HEK293 (cell line): Measurements from ENCODE around the gene STOX2.

ENCODE experiments used
- CTCF ChIA-PET: fragments of 350-600 bp; formaldehyde crosslinking; extraction: SDS; loops from one replicate; lab custom pipeline; 2021; ENCODE audit warnings: antibody characterized with exemption; lab: Yijun Ruan, JAX
- POLR2A ChIA-PET: fragments of 300-600 bp; formaldehyde crosslinking; extraction: SDS; loops from one replicate; lab custom pipeline; 2020; ENCODE audit warnings: antibody characterized with exemption, inconsistent platforms; lab: Yijun Ruan, JAX
- H3K27ac ChIP-seq: fragments of 200-500 bp; sonication (Bioruptor generic); 2 replicates; pipeline ENCODE4 v1.5.1; 2014; ENCODE audit warnings: low read depth, low read length, control low read depth, inconsistent platforms; ENCODE audit errors: extremely low read depth
- H3K36me3 ChIP-seq, 2 experiments: fragments of 200-500 bp in 1 of 2; sonication (Bioruptor generic) in 1 of 2; 1 replicate in 1 of 2; 2 replicates in 1 of 2; pipeline ENCODE4 v1.5.1; 2014 to 2017; ENCODE audit warnings: inconsistent platforms in 2 of 2, low read length in 2 of 2; ENCODE audit not compliant: control insufficient read depth in 2 of 2, insufficient read depth in 1 of 2
- H3K4me1 ChIP-seq: fragments of 200-500 bp; sonication (Bioruptor generic); 2 replicates; pipeline ENCODE4 v1.5.1; 2014; ENCODE audit warnings: mild to moderate bottlenecking, low read length, inconsistent platforms; ENCODE audit not compliant: control insufficient read depth, insufficient read depth
- H3K4me3 ChIP-seq: 2 replicates; pipeline ENCODE4 v1.5.1; 2011; ENCODE audit warnings: low read depth, mild to moderate bottlenecking, control low read depth, low read length, moderate library complexity
- H3K9me3 ChIP-seq: fragments of 200-500 bp; sonication (Bioruptor generic); 2 replicates; pipeline ENCODE4 v1.5.1; 2014; ENCODE audit warnings: low read depth, low read length, inconsistent platforms; ENCODE audit not compliant: control insufficient read depth, insufficient read depth
- FEZF1 ChIP-seq: fragments of 450-650 bp; formaldehyde crosslinking; IDR thresholded peaks from 2 replicates; pipeline ENCODE4 v1.5.1; 2016; ENCODE audit warnings: missing biosample characterization, missing genetic modification characterization
- GFI1B ChIP-seq: fragments of 450-650 bp; formaldehyde crosslinking; IDR thresholded peaks from 2 replicates; pipeline ENCODE4 v1.5.1; 2016; ENCODE audit warnings: missing biosample characterization, missing genetic modification characterization
- KLF16 ChIP-seq: fragments of 450-650 bp; formaldehyde crosslinking; IDR thresholded peaks from 2 replicates; pipeline ENCODE4 v1.5.1; 2017; ENCODE audit warnings: missing biosample characterization, missing genetic modification characterization
- MZF1 ChIP-seq: fragments of 450-650 bp; formaldehyde crosslinking; IDR thresholded peaks from 2 replicates; pipeline ENCODE4 v1.5.1; 2017; ENCODE audit warnings: missing biosample characterization, missing genetic modification characterization, borderline replicate concordance
- ZBTB44 ChIP-seq: fragments of 450-650 bp; IDR thresholded peaks from 2 replicates; pipeline ENCODE4 v1.5.1; 2018; ENCODE audit warnings: missing biosample characterization, mild to moderate bottlenecking, missing genetic modification characterization
- ZBTB7A ChIP-seq: fragments of 450-650 bp; formaldehyde crosslinking; IDR thresholded peaks from 2 replicates; pipeline ENCODE4 v1.5.1; 2016; ENCODE audit warnings: low read depth, missing biosample characterization, missing genetic modification characterization
- ZNF121 ChIP-seq: fragments of 450-650 bp; formaldehyde crosslinking; IDR thresholded peaks from 2 replicates; pipeline ENCODE4 v1.5.1; 2016; ENCODE audit warnings: missing biosample characterization, missing genetic modification characterization
- ZNF169 ChIP-seq: fragments of 450-650 bp; formaldehyde crosslinking; IDR thresholded peaks from 2 replicates; pipeline ENCODE4 v1.5.1; 2016; ENCODE audit warnings: missing biosample characterization, missing genetic modification characterization
- ZNF366 ChIP-seq: fragments of 450-650 bp; formaldehyde crosslinking; conservative IDR thresholded peaks from 2 replicates; pipeline ENCODE4 v1.5.1; 2016; ENCODE audit warnings: missing biosample characterization, missing genetic modification characterization
- ZNF37A ChIP-seq: fragments of 450-650 bp; IDR thresholded peaks from 2 replicates; pipeline ENCODE4 v1.5.1; 2018; ENCODE audit warnings: missing biosample characterization, missing genetic modification characterization
- ZNF48 ChIP-seq: fragments of 450-650 bp; formaldehyde crosslinking; IDR thresholded peaks from 2 replicates; pipeline ENCODE4 v1.5.1; 2016; ENCODE audit warnings: missing biosample characterization, missing genetic modification characterization
- ZNF555 ChIP-seq: fragments of 450-650 bp; formaldehyde crosslinking; conservative IDR thresholded peaks from 2 replicates; pipeline ENCODE4 v1.5.1; 2017; ENCODE audit warnings: missing biosample characterization, mild to moderate bottlenecking, missing genetic modification characterization, inconsistent platforms
- ZNF580 ChIP-seq: fragments of 450-650 bp; formaldehyde crosslinking; IDR thresholded peaks from 2 replicates; pipeline ENCODE4 v1.5.1; 2016; ENCODE audit warnings: missing biosample characterization, missing genetic modification characterization
- ZNF585B ChIP-seq: fragments of 450-650 bp; formaldehyde crosslinking; IDR thresholded peaks from 2 replicates; pipeline ENCODE4 v1.5.1; 2016; ENCODE audit warnings: missing biosample characterization, missing genetic modification characterization
- ZNF692 ChIP-seq: fragments of 450-650 bp; formaldehyde crosslinking; IDR thresholded peaks from 2 replicates; pipeline ENCODE4 v1.5.1; 2016; ENCODE audit warnings: missing biosample characterization, missing genetic modification characterization
- ZNF776 ChIP-seq: fragments of 450-650 bp; formaldehyde crosslinking; IDR thresholded peaks from 2 replicates; pipeline ENCODE4 v1.5.0; 2017; ENCODE audit warnings: missing biosample characterization, missing genetic modification characterization, borderline replicate concordance
- TF ChIP-seq, protein P1 (sequence below): fragments of 450-650 bp; formaldehyde crosslinking; IDR thresholded peaks from 2 replicates; pipeline ENCODE4 v1.5.1; 2017; ENCODE audit warnings: missing biosample characterization, mild to moderate bottlenecking, missing genetic modification characterization, moderate library complexity
- TF ChIP-seq, protein P2 (sequence below): fragments of 450-650 bp; formaldehyde crosslinking; IDR thresholded peaks from 2 replicates; pipeline ENCODE4 v1.5.1; 2016; ENCODE audit warnings: missing biosample characterization, missing genetic modification characterization
- TF ChIP-seq, protein P3 (sequence below): fragments of 450-650 bp; formaldehyde crosslinking; IDR thresholded peaks from 2 replicates; pipeline ENCODE4 v1.5.0; 2017; ENCODE audit warnings: missing biosample characterization, missing genetic modification characterization, borderline replicate concordance

STOX2 gene

GRCh38 chr4:183935355-183936005, 30.4 kb downstream of the STOX2 start:
- Histone ChIP-seq H3K9me3 (no peaks in the 10 kb centered on the region), H3K4me1 (no peaks in the 10 kb centered on the region), H3K27ac (no peak overlapping the region), H3K4me3 (no peak overlapping the region), H3K36me3 (no peaks in the 10 kb centered on the region; a peak in 1 of 3 replicates)
- no peak for TF ChIP-seq GFI1B (tag by site-specific recombination)
- no peak for TF ChIP-seq ZNF692
- TF ChIP-seq ZNF121 (tag by site-specific recombination), result no peak
- no peak for TF ChIP-seq MZF1 (tag by site-specific recombination)
- TF ChIP-seq ZNF366 (tag by site-specific recombination), result no peak
- TF ChIP-seq, protein P1, sequence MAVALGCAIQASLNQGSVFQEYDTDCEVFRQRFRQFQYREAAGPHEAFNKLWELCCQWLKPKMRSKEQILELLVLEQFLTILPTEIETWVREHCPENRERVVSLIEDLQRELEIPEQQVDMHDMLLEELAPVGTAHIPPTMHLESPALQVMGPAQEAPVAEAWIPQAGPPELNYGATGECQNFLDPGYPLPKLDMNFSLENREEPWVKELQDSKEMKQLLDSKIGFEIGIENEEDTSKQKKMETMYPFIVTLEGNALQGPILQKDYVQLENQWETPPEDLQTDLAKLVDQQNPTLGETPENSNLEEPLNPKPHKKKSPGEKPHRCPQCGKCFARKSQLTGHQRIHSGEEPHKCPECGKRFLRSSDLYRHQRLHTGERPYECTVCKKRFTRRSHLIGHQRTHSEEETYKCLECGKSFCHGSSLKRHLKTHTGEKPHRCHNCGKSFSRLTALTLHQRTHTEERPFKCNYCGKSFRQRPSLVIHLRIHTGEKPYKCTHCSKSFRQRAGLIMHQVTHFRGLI, result no peak
- no peak for TF ChIP-seq ZNF585B (tag by site-specific recombination)
- TF ChIP-seq ZNF555 (tag by site-specific recombination), result no peak
- no peak for TF ChIP-seq ZNF580
- no peak for TF ChIP-seq ZBTB7A (tag by site-specific recombination)
- no peak for TF ChIP-seq ZNF37A (tag by site-specific recombination)
- TF ChIP-seq, protein P2, sequence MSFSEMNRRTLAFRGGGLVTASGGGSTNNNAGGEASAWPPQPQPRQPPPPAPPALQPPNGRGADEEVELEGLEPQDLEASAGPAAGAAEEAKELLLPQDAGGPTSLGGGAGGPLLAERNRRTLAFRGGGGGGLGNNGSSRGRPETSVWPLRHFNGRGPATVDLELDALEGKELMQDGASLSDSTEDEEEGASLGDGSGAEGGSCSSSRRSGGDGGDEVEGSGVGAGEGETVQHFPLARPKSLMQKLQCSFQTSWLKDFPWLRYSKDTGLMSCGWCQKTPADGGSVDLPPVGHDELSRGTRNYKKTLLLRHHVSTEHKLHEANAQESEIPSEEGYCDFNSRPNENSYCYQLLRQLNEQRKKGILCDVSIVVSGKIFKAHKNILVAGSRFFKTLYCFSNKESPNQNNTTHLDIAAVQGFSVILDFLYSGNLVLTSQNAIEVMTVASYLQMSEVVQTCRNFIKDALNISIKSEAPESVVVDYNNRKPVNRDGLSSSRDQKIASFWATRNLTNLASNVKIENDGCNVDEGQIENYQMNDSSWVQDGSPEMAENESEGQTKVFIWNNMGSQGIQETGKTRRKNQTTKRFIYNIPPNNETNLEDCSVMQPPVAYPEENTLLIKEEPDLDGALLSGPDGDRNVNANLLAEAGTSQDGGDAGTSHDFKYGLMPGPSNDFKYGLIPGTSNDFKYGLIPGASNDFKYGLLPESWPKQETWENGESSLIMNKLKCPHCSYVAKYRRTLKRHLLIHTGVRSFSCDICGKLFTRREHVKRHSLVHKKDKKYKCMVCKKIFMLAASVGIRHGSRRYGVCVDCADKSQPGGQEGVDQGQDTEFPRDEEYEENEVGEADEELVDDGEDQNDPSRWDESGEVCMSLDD, result no peak
- TF ChIP-seq ZNF48 (tag by site-specific recombination), result no peak
- TF ChIP-seq ZBTB44 (tag by site-specific recombination), result no peak
- TF ChIP-seq FEZF1 (tag by site-specific recombination), result no peak
- no peak for TF ChIP-seq ZNF169 (tag by site-specific recombination)
- TF ChIP-seq, protein P3, sequence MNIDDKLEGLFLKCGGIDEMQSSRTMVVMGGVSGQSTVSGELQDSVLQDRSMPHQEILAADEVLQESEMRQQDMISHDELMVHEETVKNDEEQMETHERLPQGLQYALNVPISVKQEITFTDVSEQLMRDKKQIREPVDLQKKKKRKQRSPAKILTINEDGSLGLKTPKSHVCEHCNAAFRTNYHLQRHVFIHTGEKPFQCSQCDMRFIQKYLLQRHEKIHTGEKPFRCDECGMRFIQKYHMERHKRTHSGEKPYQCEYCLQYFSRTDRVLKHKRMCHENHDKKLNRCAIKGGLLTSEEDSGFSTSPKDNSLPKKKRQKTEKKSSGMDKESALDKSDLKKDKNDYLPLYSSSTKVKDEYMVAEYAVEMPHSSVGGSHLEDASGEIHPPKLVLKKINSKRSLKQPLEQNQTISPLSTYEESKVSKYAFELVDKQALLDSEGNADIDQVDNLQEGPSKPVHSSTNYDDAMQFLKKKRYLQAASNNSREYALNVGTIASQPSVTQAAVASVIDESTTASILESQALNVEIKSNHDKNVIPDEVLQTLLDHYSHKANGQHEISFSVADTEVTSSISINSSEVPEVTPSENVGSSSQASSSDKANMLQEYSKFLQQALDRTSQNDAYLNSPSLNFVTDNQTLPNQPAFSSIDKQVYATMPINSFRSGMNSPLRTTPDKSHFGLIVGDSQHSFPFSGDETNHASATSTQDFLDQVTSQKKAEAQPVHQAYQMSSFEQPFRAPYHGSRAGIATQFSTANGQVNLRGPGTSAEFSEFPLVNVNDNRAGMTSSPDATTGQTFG (tag by site-specific recombination), result no peak
- TF ChIP-seq ZNF776 (tag by site-specific recombination), result no peak
- TF ChIP-seq KLF16 (tag by site-specific recombination), result no peak
- CTCF ChIA-PET, result no interaction called here
- POLR2A ChIA-PET, result no interaction called here
